Measurements from ENCODE around the gene FAM163A. TPM values are rescaled to one million over a fixed set of nuclear protein-coding genes. Genes with fewer than 3 reads are reported as not detected.

Gene FAM163A
- total RNA-seq, 1 experiment from 2014 or later: not detected

- intact Hi-C loops (cut with micrococcal nuclease): no loop called here
- Mint-ChIP-seq H3K36me3 (ENCODE audit: insufficient read depth, unreplicated experiment) (no peaks in the 10 kb centered on the region), H3K9me3 (ENCODE audit: unreplicated experiment) (peaks cover 15% of the 10 kb centered on the region), H3K4me1 (ENCODE audit: insufficient read depth, unreplicated experiment) (no peaks in the 10 kb centered on the region), H3K27me3 (ENCODE audit: insufficient read depth, unreplicated experiment) (no peaks in the 10 kb centered on the region), H3K4me3 (ENCODE audit: unreplicated experiment) (no peak overlapping the region), H3K27ac (ENCODE audit: low read depth, unreplicated experiment) (no peak overlapping the region)
- TF ChIP-seq, protein P1, sequence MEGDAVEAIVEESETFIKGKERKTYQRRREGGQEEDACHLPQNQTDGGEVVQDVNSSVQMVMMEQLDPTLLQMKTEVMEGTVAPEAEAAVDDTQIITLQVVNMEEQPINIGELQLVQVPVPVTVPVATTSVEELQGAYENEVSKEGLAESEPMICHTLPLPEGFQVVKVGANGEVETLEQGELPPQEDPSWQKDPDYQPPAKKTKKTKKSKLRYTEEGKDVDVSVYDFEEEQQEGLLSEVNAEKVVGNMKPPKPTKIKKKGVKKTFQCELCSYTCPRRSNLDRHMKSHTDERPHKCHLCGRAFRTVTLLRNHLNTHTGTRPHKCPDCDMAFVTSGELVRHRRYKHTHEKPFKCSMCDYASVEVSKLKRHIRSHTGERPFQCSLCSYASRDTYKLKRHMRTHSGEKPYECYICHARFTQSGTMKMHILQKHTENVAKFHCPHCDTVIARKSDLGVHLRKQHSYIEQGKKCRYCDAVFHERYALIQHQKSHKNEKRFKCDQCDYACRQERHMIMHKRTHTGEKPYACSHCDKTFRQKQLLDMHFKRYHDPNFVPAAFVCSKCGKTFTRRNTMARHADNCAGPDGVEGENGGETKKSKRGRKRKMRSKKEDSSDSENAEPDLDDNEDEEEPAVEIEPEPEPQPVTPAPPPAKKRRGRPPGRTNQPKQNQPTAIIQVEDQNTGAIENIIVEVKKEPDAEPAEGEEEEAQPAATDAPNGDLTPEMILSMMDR (IDR thresholded peaks at IDR 0.05; ENCODE audit: unreplicated experiment): no peak
- no TSS peak for BruUV-seq (replicated peaks)
- no peak for DNase-seq (ENCODE audit: unreplicated experiment)
- CTCF ChIA-PET: interaction anchor here (1.1 to 6.0 kb wide), 4 partner anchors 36 to 70 kb away, joined by 4 to 59 read pairs (median 11); no protein-coding TSS in a partner anchor
- POLR2A ChIA-PET: no interaction called here
Observed at GRCh38 chr1:179774566-179774965, 31.5 kb downstream of the FAM163A start.

GRCh38 chr1:179775009-179775408 is 31.9 kb downstream of the FAM163A start:
- DNase-seq (ENCODE audit: unreplicated experiment): no peak
- no TSS peak for BruUV-seq (replicated peaks)
- Mint-ChIP-seq H3K27me3 (ENCODE audit: insufficient read depth, unreplicated experiment) (no peaks in the 10 kb centered on the region), H3K27ac (ENCODE audit: low read depth, unreplicated experiment) (no peak overlapping the region), H3K4me1 (ENCODE audit: insufficient read depth, unreplicated experiment) (no peaks in the 10 kb centered on the region), H3K36me3 (ENCODE audit: insufficient read depth, unreplicated experiment) (no peaks in the 10 kb centered on the region), H3K4me3 (ENCODE audit: unreplicated experiment) (no peak overlapping the region), H3K9me3 (ENCODE audit: unreplicated experiment) (peaks cover 15% of the 10 kb centered on the region)
- CTCF ChIA-PET: interaction anchor here (1.1 to 6.0 kb wide), 3 partner anchors 35 to 71 kb away, joined by 4 to 59 read pairs (median 6); no protein-coding TSS in a partner anchor
- POLR2A ChIA-PET: no interaction called here
- intact Hi-C loops (cut with micrococcal nuclease): no loop called here
- TF ChIP-seq, protein P1 (IDR thresholded peaks at IDR 0.05; ENCODE audit: unreplicated experiment): no peak

GRCh38 chr1:179776831-179777230 is 33.7 kb downstream of the FAM163A start:
- H3K27me3 Mint-ChIP-seq (ENCODE audit: insufficient read depth, unreplicated experiment): no peaks in the 10 kb centered on the region
- intact Hi-C loops (cut with micrococcal nuclease): no loop called here
- no peaks in the 10 kb centered on the region for H3K36me3 Mint-ChIP-seq (ENCODE audit: insufficient read depth, unreplicated experiment)
- no peak overlapping the region for H3K4me3 Mint-ChIP-seq (ENCODE audit: unreplicated experiment)
- POLR2A ChIA-PET: interaction anchor here (0.9 to 1.3 kb wide), 2 partner anchors 33 to 39 kb away, joined by 3 read pairs; no protein-coding TSS in a partner anchor
- no peak overlapping the region for H3K27ac Mint-ChIP-seq (ENCODE audit: low read depth, unreplicated experiment)
- peaks cover 7% of the 10 kb centered on the region for H3K9me3 Mint-ChIP-seq (ENCODE audit: unreplicated experiment)
- H3K4me1 Mint-ChIP-seq (ENCODE audit: insufficient read depth, unreplicated experiment): no peaks in the 10 kb centered on the region
- no TSS peak for BruUV-seq (replicated peaks)
- DNase-seq (ENCODE audit: unreplicated experiment): no peak
- TF ChIP-seq, protein P1 (IDR thresholded peaks at IDR 0.05; ENCODE audit: unreplicated experiment): no peak
- CTCF ChIA-PET: interaction anchor here (0.8 to 4.8 kb wide), 4 partner anchors 33 to 70 kb away, joined by 3 to 25 read pairs (median 14); no protein-coding TSS in a partner anchor

GRCh38 chr1:179777731-179778130 is 34.6 kb downstream of the FAM163A start:
- TF ChIP-seq, protein P1 (IDR thresholded peaks at IDR 0.05; ENCODE audit: unreplicated experiment): no peak
- Mint-ChIP-seq H3K4me3 (ENCODE audit: unreplicated experiment) (no peak overlapping the region), H3K4me1 (ENCODE audit: insufficient read depth, unreplicated experiment) (no peaks in the 10 kb centered on the region), H3K36me3 (ENCODE audit: insufficient read depth, unreplicated experiment) (no peaks in the 10 kb centered on the region), H3K27ac (ENCODE audit: low read depth, unreplicated experiment) (no peak overlapping the region), H3K27me3 (ENCODE audit: insufficient read depth, unreplicated experiment) (no peaks in the 10 kb centered on the region), H3K9me3 (ENCODE audit: unreplicated experiment) (no peaks in the 10 kb centered on the region)
- BruUV-seq (replicated peaks): no TSS peak
- intact Hi-C loops (cut with micrococcal nuclease): no loop called here
- ChIA-PET CTCF (interaction anchor here (0.7 to 4.8 kb wide), 5 partner anchors 32 to 72 kb away, joined by 3 to 25 read pairs (median 4); no protein-coding TSS in a partner anchor), POLR2A (interaction anchor here (0.9 to 1.3 kb wide), 2 partner anchors 32 to 40 kb away, joined by 3 read pairs; no protein-coding TSS in a partner anchor)
- DNase-seq (ENCODE audit: unreplicated experiment): no peak

Data from MCF 10A (cell line).